HCT116 (cell line): ENCODE measurements around the gene SOHLH2. TPM values are rescaled to one million over a fixed set of nuclear protein-coding genes. Genes with fewer than 3 reads are reported as not detected.

Experiments
- ATAC-seq: fragments of 200-7000 bp; cut with Tn5 transposase; 2 replicates; pipeline ENCODE4 v1.9.1; 2020; ENCODE audit warnings: mild to moderate bottlenecking, moderate library complexity
- BruUV-seq: library from RNA; stranded (reverse); fragments of 400-500 nt; replicated peaks from 2 replicates; lab custom pipeline; 2021; lab: Mats Ljungman, UMichigan
- CTCF ChIA-PET: fragments of 300-600 bp; sonication (Branson Sonifier 250); formaldehyde crosslinking; loops from one replicate; lab custom pipeline; 2021; ENCODE audit warnings: antibody characterized with exemption; lab: Charles Lee
- POLR2A ChIA-PET: fragments of 300-600, 350-600 bp; sonication (Branson Sonifier 250); formaldehyde crosslinking; loops from one replicate; lab custom pipeline; 2021; ENCODE audit warnings: antibody characterized with exemption; lab: Charles Lee
- RAD21 ChIA-PET, 2 experiments: fragments of 300-600 bp; sonication (Branson Sonifier 250); formaldehyde crosslinking; loops; one replicate each; lab custom pipeline; 2023; ENCODE audit warnings: low total read pairs in 2 of 2; ENCODE audit not compliant: uncharacterized antibody in 2 of 2, unreplicated experiment in 2 of 2, low non-redundant PET in 1 of 2; lab: Charles Lee
- DNase-seq: peaks from one replicate; pipeline ENCODE4 v3.0.0-alpha.2; 2010; ENCODE audit warnings: low read depth, low spot score
- H2AFZ ChIP-seq: fragments of 200-600 bp; shearing (Covaris generic), sonication (generic); 2 replicates; pipeline ENCODE4 v1.6.1; 2017; ENCODE audit warnings: low read depth, mixed run types, mixed read lengths, antibody characterized with exemption, low read length; ENCODE audit not compliant: poor library complexity, severe bottlenecking
- H3K27ac ChIP-seq: 2 replicates; pipeline ENCODE4 v1.5.1; 2012; ENCODE audit warnings: low read depth, low read length
- H3K27me3 ChIP-seq: fragments of 200-600 bp; sonication (generic); 2 replicates; pipeline ENCODE4 v1.6.1; 2016; ENCODE audit warnings: mixed run types, low read length, mixed read lengths; ENCODE audit not compliant: insufficient read depth
- H3K36me3 ChIP-seq, 2 experiments: fragments of 200-500 bp in 1 of 2; fragments of 200-600 bp in 1 of 2; sonication (Bioruptor generic) in 1 of 2; sonication (generic) in 1 of 2; 2 replicates each; pipeline versions ENCODE4 v1.5.1 to v1.6.1; 2014 to 2016; ENCODE audit warnings: low read length in 2 of 2, inconsistent platforms in 1 of 2, mixed read lengths in 1 of 2, mixed run types in 1 of 2; ENCODE audit not compliant: insufficient read depth in 2 of 2, control insufficient read depth in 1 of 2
- H3K4me1 ChIP-seq, 2 experiments: fragments of 200-600 bp in 1 of 2; sonication (generic) in 1 of 2; 2 replicates each; pipeline versions ENCODE4 v1.5.1 to v1.6.1; 2012 to 2017; ENCODE audit warnings: low read length in 2 of 2, inconsistent platforms in 1 of 2, mild to moderate bottlenecking in 1 of 2, mixed read lengths in 1 of 2, mixed run types in 1 of 2, moderate library complexity in 1 of 2; ENCODE audit not compliant: insufficient read depth in 2 of 2, control insufficient read depth in 1 of 2
- H3K4me2 ChIP-seq: fragments of 200-600 bp; sonication (generic); 2 replicates; pipeline ENCODE4 v1.6.1; 2017; ENCODE audit warnings: mixed run types, low read length, mixed read lengths
- H3K4me3 ChIP-seq, 2 experiments: fragments of 200-600 bp in 1 of 2; sonication (generic) in 1 of 2; replicated peaks in 1 of 2; 2 replicates each; pipeline ENCODE4 v1.5.1; 2011 to 2016; ENCODE audit warnings: low read length in 2 of 2, control low read depth in 1 of 2, low read depth in 1 of 2, mild to moderate bottlenecking in 1 of 2, mixed read lengths in 1 of 2, mixed run types in 1 of 2
- H3K79me2 ChIP-seq: fragments of 200-600 bp; sonication (generic); 2 replicates; pipeline ENCODE4 v1.6.1; 2017; ENCODE audit warnings: mild to moderate bottlenecking, mixed run types, low read length, moderate library complexity, mixed read lengths; ENCODE audit not compliant: insufficient read depth
- H3K9ac ChIP-seq: fragments of 200-600 bp; sonication (generic); 2 replicates; pipeline ENCODE4 v1.6.1; 2016; ENCODE audit warnings: low read length, mixed read lengths
- H3K9me2 ChIP-seq: fragments of 200-600 bp; sonication (generic), shearing (Covaris generic); 2 replicates; pipeline ENCODE4 v1.6.1; 2017; ENCODE audit warnings: mixed run types, mild to moderate bottlenecking, moderate library complexity; ENCODE audit not compliant: insufficient read depth
- H3K9me3 ChIP-seq, 2 experiments: fragments of 200-500 bp in 1 of 2; fragments of 200-600 bp in 1 of 2; sonication (Bioruptor generic) in 1 of 2; sonication (generic) in 1 of 2; 2 replicates each; pipeline ENCODE4 v1.6.1; 2014 to 2017; ENCODE audit warnings: low read length in 2 of 2, mixed read lengths in 2 of 2, inconsistent platforms in 1 of 2, low read depth in 1 of 2, mild to moderate bottlenecking in 1 of 2, mixed run types in 1 of 2, moderate library complexity in 1 of 2; ENCODE audit not compliant: control insufficient read depth in 1 of 2, insufficient read depth in 1 of 2
- H4K20me1 ChIP-seq: fragments of 200-600 bp; sonication (generic), shearing (Covaris generic); 2 replicates; pipeline ENCODE4 v1.6.1; 2017; ENCODE audit warnings: mixed run types, mild to moderate bottlenecking, moderate library complexity; ENCODE audit not compliant: insufficient read depth
- ATF3 ChIP-seq: IDR thresholded peaks from 2 replicates; pipeline ENCODE4 v1.6.1; 2012
- CEBPB ChIP-seq: IDR thresholded peaks from 2 replicates; pipeline ENCODE4 v1.6.1; 2012; ENCODE audit warnings: low read depth
- ELF1 ChIP-seq: IDR thresholded peaks from 2 replicates; pipeline ENCODE4 v1.6.1; 2012; ENCODE audit warnings: low read depth, borderline replicate concordance
- EZH2phosphoT487 ChIP-seq: fragments of 200-600 bp; IDR thresholded peaks from 2 replicates; pipeline ENCODE4 v1.6.1; 2018; ENCODE audit warnings: antibody characterized with exemption, borderline replicate concordance
- FOSL1 ChIP-seq: IDR thresholded peaks from 2 replicates; pipeline ENCODE4 v1.6.1; 2012; ENCODE audit warnings: low read depth
- JUND ChIP-seq: IDR thresholded peaks from 2 replicates; pipeline ENCODE4 v1.6.1; 2012
- POLR2A ChIP-seq: IDR thresholded peaks from 2 replicates; pipeline ENCODE4 v1.7.0; 2011; ENCODE audit warnings: borderline replicate concordance; ENCODE audit not compliant: insufficient read depth, insufficient read length; ENCODE audit errors: extremely low read depth
- POLR2AphosphoS5 ChIP-seq: IDR thresholded peaks from 2 replicates; pipeline ENCODE4 v1.6.1; 2011; ENCODE audit warnings: mild to moderate bottlenecking, low read depth, low read length, moderate library complexity
- RAD21 ChIP-seq: IDR thresholded peaks from 2 replicates; pipeline ENCODE4 v1.6.1; 2012; ENCODE audit warnings: low read depth, mild to moderate bottlenecking
- SIN3A ChIP-seq: IDR thresholded peaks from 2 replicates; pipeline ENCODE4 v1.6.1; 2012; ENCODE audit warnings: low read depth
- SP1 ChIP-seq: IDR thresholded peaks from 2 replicates; pipeline ENCODE4 v1.6.1; 2012; ENCODE audit warnings: low read depth
- SRF ChIP-seq: IDR thresholded peaks from 2 replicates; pipeline ENCODE4 v1.6.1; 2012; ENCODE audit warnings: low read depth
- TCF7L2 ChIP-seq: IDR thresholded peaks from 2 replicates; pipeline ENCODE4 v1.7.0; 2011; ENCODE audit warnings: borderline replicate concordance, inconsistent platforms; ENCODE audit not compliant: insufficient read depth, insufficient read length; ENCODE audit errors: extremely low read depth
- YY1 ChIP-seq: IDR thresholded peaks from 2 replicates; pipeline ENCODE4 v1.6.1; 2011; ENCODE audit warnings: low read length, low read depth, moderate library complexity, mild to moderate bottlenecking; ENCODE audit not compliant: insufficient replicate concordance; ENCODE audit errors: extremely low read depth
- ZBTB33 ChIP-seq: IDR thresholded peaks from 2 replicates; pipeline ENCODE4 v1.6.1; 2011; ENCODE audit warnings: mild to moderate bottlenecking, low read length, moderate library complexity; ENCODE audit not compliant: insufficient replicate concordance; ENCODE audit errors: extremely low read depth
- ZFX ChIP-seq: fragments of 450-650 bp; IDR thresholded peaks from 2 replicates; pipeline ENCODE4 v1.6.1; 2017
- intact Hi-C: fragments of 100-400 bp; cut with micrococcal nuclease; formaldehyde crosslinking; loops from 2 replicates; pipeline ENCODE4 v1.10.0; 2022
- total RNA-seq: library from RNA; stranded (reverse); gene quantifications from one replicate; pipeline ENCODE4 v1.2.1, GENCODE V29; 2021; ENCODE audit not compliant: unreplicated experiment

SOHLH2 gene
- total RNA-seq, 1 experiment from 2014 or later = not detected

DNA sequence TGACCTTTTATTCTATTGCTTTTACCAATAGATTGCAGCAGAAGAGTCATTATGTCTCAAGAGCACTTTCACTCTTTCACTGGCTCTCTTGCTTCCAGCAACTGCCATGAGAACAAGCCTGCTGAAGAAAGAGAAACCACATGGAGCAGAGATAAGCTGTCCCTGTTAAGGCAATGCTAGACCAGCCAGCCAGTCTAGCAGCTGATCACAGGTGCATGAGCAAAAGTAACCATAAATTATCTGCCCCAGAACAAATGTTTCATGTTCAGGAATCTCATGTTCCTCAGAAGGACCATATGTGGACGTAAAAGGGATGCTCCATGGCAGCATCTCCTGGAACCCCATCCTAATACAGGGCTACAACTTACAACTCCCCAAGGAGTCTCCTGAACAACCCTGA, 62.8 kb downstream of the SOHLH2 start:
- Histone ChIP-seq H4K20me1 (no peaks in the 10 kb centered on the region), H3K4me3 (no peak overlapping the region), H3K9me2 (no peaks in the 10 kb centered on the region), H2AFZ (no peak overlapping the region), H3K36me3 (no peaks in the 10 kb centered on the region), H3K79me2 (no peaks in the 10 kb centered on the region), H3K4me1 (no peaks in the 10 kb centered on the region), H3K27me3 (no peaks in the 10 kb centered on the region), H3K27ac (no peak overlapping the region), H3K9ac (no peak overlapping the region), H3K4me2 (no peak overlapping the region), H3K9me3 (peaks cover 0 to 24% of the 10 kb centered on the region in 2 experiments; a peak in 2 of 4 replicates)
- RAD21 ChIA-PET = no interaction called here
- TF ChIP-seq SP1 (no peak), RAD21 (no peak), JUND (no peak), ZBTB33 (no peak), SRF (no peak), CEBPB (no peak), ELF1 (no peak), ZFX (no peak), SIN3A (no peak)
- no peak for ATAC-seq
- intact Hi-C loops = no loop called here
- POLR2A ChIA-PET = no interaction called here
- CTCF ChIA-PET = no interaction called here
- no peak for DNase-seq
- no TSS peak for BruUV-seq

GRCh38 chr13:36148446-36148845, 65.9 kb downstream of the SOHLH2 start:
- Histone ChIP-seq H3K36me3 (no peaks in the 10 kb centered on the region), H2AFZ (no peak overlapping the region), H3K27me3 (no peaks in the 10 kb centered on the region), H3K9me3 (peaks cover 11 to 15% of the 10 kb centered on the region in 2 experiments; a peak in 2 of 4 replicates), H3K4me3 (no peak overlapping the region), H3K4me1 (no peaks in the 10 kb centered on the region), H4K20me1 (no peaks in the 10 kb centered on the region), H3K9me2 (no peaks in the 10 kb centered on the region), H3K79me2 (no peaks in the 10 kb centered on the region), H3K27ac (no peak overlapping the region), H3K4me2 (no peak overlapping the region), H3K9ac (no peak overlapping the region)
- ChIA-PET RAD21 (no interaction called here), CTCF (no interaction called here), POLR2A (no interaction called here)
- DNase-seq (no peak), ATAC-seq (no peak)
- TF ChIP-seq ELF1 = no peak
- TF ChIP-seq SIN3A = no peak
- TF ChIP-seq TCF7L2 = no peak
- no peak for TF ChIP-seq POLR2AphosphoS5
- TF ChIP-seq CEBPB = no peak
- no peak for TF ChIP-seq SRF
- no peak for TF ChIP-seq EZH2phosphoT487
- TF ChIP-seq FOSL1 = no peak
- TF ChIP-seq ATF3 = no peak
- no peak for TF ChIP-seq JUND
- TF ChIP-seq ZBTB33 = no peak
- TF ChIP-seq POLR2A = no peak
- TF ChIP-seq YY1 = no peak
- intact Hi-C loops = no loop called here
- no TSS peak for BruUV-seq
